GM12878 (cell line): ENCODE measurements around the gene ARL2. TPM values are rescaled to one million over a fixed set of nuclear protein-coding genes. Genes with fewer than 3 reads are reported as not detected.

ENCODE experiments used
- BCL11A ChIP-seq: IDR thresholded peaks from 2 replicates; pipeline ENCODE4 v1.6.1; 2011; ENCODE audit warnings: low read depth, low read length
- CBX3 ChIP-seq: fragments of 200-600 bp; sonication (generic); IDR thresholded peaks from 2 replicates; pipeline ENCODE4 v1.6.1; 2016; ENCODE audit warnings: low read depth, borderline replicate concordance
- CUX1 ChIP-seq: IDR thresholded peaks from 2 replicates; pipeline ENCODE4 v1.6.1; 2012; ENCODE audit warnings: improper control_type of control experiment, low read depth, low read length; ENCODE audit not compliant: insufficient replicate concordance
- HSF1 ChIP-seq: fragments of 150-350 bp; IDR thresholded peaks from 2 replicates; pipeline ENCODE4 v1.6.1; 2014; ENCODE audit warnings: mild to moderate bottlenecking, low read depth, low read length
- IKZF2 ChIP-seq, 2 experiments: fragments of 450-650 bp; IDR thresholded peaks; 2 replicates each; pipeline ENCODE4 v1.6.1; 2017; ENCODE audit warnings: mild to moderate bottlenecking in 2 of 2, moderate library complexity in 2 of 2
- KDM1A ChIP-seq: fragments of 200-600 bp; sonication (generic); IDR thresholded peaks from 2 replicates; pipeline ENCODE4 v1.6.1; 2016; ENCODE audit warnings: borderline replicate concordance
- MAX ChIP-seq: IDR thresholded peaks from 2 replicates; pipeline ENCODE4 v1.6.1; 2012; ENCODE audit warnings: low read depth, low read length, improper control_type of control experiment
- MLLT1 ChIP-seq: fragments of 450-650 bp; IDR thresholded peaks from 2 replicates; pipeline ENCODE4 v1.6.1; 2016; ENCODE audit warnings: mild to moderate bottlenecking
- NRF1 ChIP-seq: conservative IDR thresholded peaks from 2 replicates; pipeline ENCODE4 v1.6.1; 2011; ENCODE audit warnings: mild to moderate bottlenecking, low read depth, low read length, improper control_type of control experiment
- PKNOX1 ChIP-seq: fragments of 450-650 bp; IDR thresholded peaks from 2 replicates; pipeline ENCODE4 v1.6.1; 2016; ENCODE audit warnings: mild to moderate bottlenecking
- TAF1 ChIP-seq: IDR thresholded peaks from 2 replicates; pipeline ENCODE4 v1.6.1; 2011; ENCODE audit warnings: mild to moderate bottlenecking, low read depth, low read length, borderline replicate concordance
- TCF12 ChIP-seq: IDR thresholded peaks from 2 replicates; pipeline ENCODE4 v1.6.1; 2011; ENCODE audit warnings: low read depth, mild to moderate bottlenecking, low read length
- ZBTB11 ChIP-seq: fragments of 450-650 bp; formaldehyde crosslinking; IDR thresholded peaks from 2 replicates; pipeline ENCODE4 v1.5.0; 2022; ENCODE audit warnings: mild to moderate bottlenecking, missing genetic modification characterization
- ZBTB33 ChIP-seq: fragments of 450-650 bp; IDR thresholded peaks from 2 replicates; pipeline ENCODE4 v1.6.1; 2017; ENCODE audit warnings: mild to moderate bottlenecking
- polyA plus RNA-seq, 11 experiments: library from polyadenylated mRNA; depleted of rRNA in 4 of 11; unstranded in 6 of 11; stranded (reverse) in 5 of 11; fragments of >200 nt; fragmentation: Nextera tagmentation in 4 of 11; fragmentation: Illumina TruSeq in 1 of 11; extraction: Ambion mirVana in 4 of 11; extraction: Trizol in 1 of 11; gene quantifications; 1 replicate in 1 of 11; 2 replicates in 10 of 11; pipeline versions ENCODE4 v1.2.1 to v1.2.3, GENCODE V29; 2011 to 2016; ENCODE audit warnings: inconsistent platforms in 2 of 11, missing spikeins in 2 of 11, low read depth in 1 of 11
- total RNA-seq, 4 experiments: library from RNA; depleted of rRNA in 3 of 4; stranded (reverse); fragments of >200 nt in 3 of 4; fragmentation: Illumina TruSeq in 1 of 4; extraction: Trizol in 1 of 4; gene quantifications; 2 replicates each; pipeline versions ENCODE4 v1.2.1 to v1.2.3, GENCODE V29; 2013 to 2021

The ARL2 gene
- total and polyA plus RNA-seq, 10 of the 15 experiments (the other 5 are each of a cell fraction or from before 2014, with no cell fraction given), result 4.1 to 138 (median 73.4) TPM

- TF ChIP-seq ZBTB11 (CRISPR knock-in tag), result no peak
- no peak for TF ChIP-seq CBX3
- no peak for TF ChIP-seq CUX1
- TF ChIP-seq HSF1, result no peak
- TF ChIP-seq MLLT1, result no peak
- peak; percentile 60; the same call in 1 of the 2 replicates for TF ChIP-seq BCL11A
- TF ChIP-seq ZBTB33, result no peak
- TF ChIP-seq TAF1, result no peak
- no peak for TF ChIP-seq KDM1A
- no peak for TF ChIP-seq NRF1
- TF ChIP-seq PKNOX1, result no peak
- no peak for TF ChIP-seq TCF12
- peak; percentile 23 to 51; a peak in 3 of 4 replicates for TF ChIP-seq IKZF2 (IDR thresholded peaks at IDR 0.05)
- TF ChIP-seq MAX, result no peak
Observed at GRCh38 chr11:65051398-65051858, 37.5 kb downstream of the ARL2 start (continued).
